Erythroblast (primary cell): ENCODE results near the gene CPLX4.
"Not testable (repeated sequence)": the region's sequence is repeated elsewhere in the genome, so short reads cannot be mapped to it uniquely, and the experiment has no call there.

Source experiments
- GATA1 ChIP-seq: IDR thresholded peaks from 2 replicates; pipeline ENCODE4 v1.6.1; 2011; ENCODE audit warnings: low read depth, mild to moderate bottlenecking, control low read depth, low read length, moderate library complexity
- POLR2A ChIP-seq: IDR thresholded peaks from 2 replicates; pipeline ENCODE4 v1.6.1; 2011; ENCODE audit warnings: mild to moderate bottlenecking, low read length

GRCh38 chr18:59261842-59262241 lies 56.6 kb downstream of the CPLX4 start:
- not testable (repeated sequence) for TF ChIP-seq POLR2A, GATA1
